Keratinocyte (primary cell): ENCODE results near the gene KATNB1.

Source experiments
- CTCF ChIP-seq, 3 experiments: IDR thresholded peaks in 1 of 3; conservative IDR thresholded peaks in 1 of 3; optimal IDR thresholded peaks in 1 of 3; 2 replicates in 2 of 3; 3 replicates in 1 of 3; pipeline versions ENCODE3 to v1.5.1; 2011; ENCODE audit warnings: low read length in 3 of 3, mild to moderate bottlenecking in 3 of 3, moderate library complexity in 2 of 3, control low read depth in 1 of 3, inconsistent platforms in 1 of 3; ENCODE audit not compliant: insufficient read depth in 2 of 3; ENCODE audit errors: extremely low read depth in 1 of 3
- EZH2 ChIP-seq: IDR thresholded peaks from one replicate; pipeline ENCODE4 v1.6.1; 2012; ENCODE audit warnings: inconsistent platforms, mild to moderate bottlenecking, low read length, moderate library complexity

GRCh38 chr16:57804111-57804837 is 68.7 kb downstream of the KATNB1 start:
- no peak for TF ChIP-seq CTCF (optimal IDR thresholded peaks at IDR 0.05 in 1 of 3, IDR thresholded peaks at IDR 0.05 in 1 of 3, conservative IDR thresholded peaks at IDR 0.05 in 1 of 3; ENCODE audit: extremely low read depth in 1 of 3, insufficient read depth in 2 of 3, low read length in 3 of 3)
- TF ChIP-seq EZH2: no peak
